Activated naive CD8-positive, alpha-beta T cell (primary cell): Measurements from ENCODE around the gene BMPR2.
A peak's percentile ranks its signal among the peaks of the same experiment; 100 is the strongest.
"Not testable (repeated sequence)": the region's sequence is repeated elsewhere in the genome, so short reads cannot be mapped to it uniquely, and the experiment has no call there.

ENCODE experiments used
- H3K27ac Mint-ChIP-seq: one replicate; pipeline ENCODE4 v1.8.0; 2021; ENCODE audit warnings: mixed read lengths
- H3K27me3 Mint-ChIP-seq: one replicate; pipeline ENCODE4 v1.8.0; 2021; ENCODE audit warnings: mixed read lengths
- H3K36me3 Mint-ChIP-seq: one replicate; pipeline ENCODE4 v1.8.0; 2021; ENCODE audit warnings: mixed read lengths
- H3K4me1 Mint-ChIP-seq: one replicate; pipeline ENCODE4 v1.8.0; 2021; ENCODE audit warnings: low read depth, mixed read lengths
- H3K4me3 Mint-ChIP-seq: one replicate; pipeline ENCODE4 v1.8.0; 2021; ENCODE audit warnings: mild to moderate bottlenecking, mixed read lengths
- H3K9me3 Mint-ChIP-seq: one replicate; pipeline ENCODE4 v1.8.0; 2021; ENCODE audit warnings: low read depth, mixed read lengths

Gene BMPR2

DNA sequence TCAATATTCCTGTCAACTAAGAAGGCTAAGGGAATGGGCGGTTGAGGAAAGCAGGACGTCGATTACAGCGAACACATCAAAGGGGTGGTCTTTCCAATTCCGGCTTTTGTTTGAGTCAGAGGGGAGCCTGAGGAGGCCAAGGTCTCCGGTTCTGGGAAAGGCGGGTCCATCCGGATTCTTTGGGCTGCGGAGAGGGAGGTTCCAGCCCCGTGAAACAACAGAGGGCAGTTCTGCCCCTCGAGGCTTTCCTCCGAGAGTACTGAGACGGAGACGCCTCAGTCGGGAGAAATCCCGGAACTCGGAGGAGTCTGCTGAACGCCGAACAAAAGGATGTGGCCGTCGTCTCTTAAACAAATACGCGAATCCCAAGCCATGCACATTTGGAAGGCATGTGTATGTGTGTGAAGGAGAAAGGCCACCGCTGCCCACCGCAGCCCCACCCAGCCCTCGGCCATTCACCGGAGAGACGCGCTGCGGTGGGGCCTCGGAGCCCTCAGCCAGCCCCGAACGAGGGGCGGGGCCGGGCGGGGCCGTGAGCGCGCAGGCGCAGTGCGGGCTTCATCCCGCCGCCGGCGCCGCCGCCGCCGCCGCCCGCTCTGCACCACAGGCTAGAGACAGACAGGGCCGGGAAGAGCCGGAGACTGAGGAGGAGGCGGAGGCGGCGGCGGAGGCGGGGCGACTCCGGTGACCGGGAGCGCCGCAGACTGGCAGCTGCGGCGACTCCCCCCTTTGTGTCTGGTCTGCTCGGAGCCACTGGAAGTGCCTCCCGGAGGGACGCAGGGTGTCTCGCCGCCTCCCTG is at the start of gene BMPR2:
Gene BMPR2 (plus strand): TSS at position 719 of the 800 bp plus-strand sequence. CDS start 1,148 bp downstream, outside the sequence.
- H3K4me3 Mint-ChIP-seq: peak within 1 kb of the TSS; percentile 98
- H3K36me3 Mint-ChIP-seq: no peaks in the 10 kb centered on the region

DNA sequence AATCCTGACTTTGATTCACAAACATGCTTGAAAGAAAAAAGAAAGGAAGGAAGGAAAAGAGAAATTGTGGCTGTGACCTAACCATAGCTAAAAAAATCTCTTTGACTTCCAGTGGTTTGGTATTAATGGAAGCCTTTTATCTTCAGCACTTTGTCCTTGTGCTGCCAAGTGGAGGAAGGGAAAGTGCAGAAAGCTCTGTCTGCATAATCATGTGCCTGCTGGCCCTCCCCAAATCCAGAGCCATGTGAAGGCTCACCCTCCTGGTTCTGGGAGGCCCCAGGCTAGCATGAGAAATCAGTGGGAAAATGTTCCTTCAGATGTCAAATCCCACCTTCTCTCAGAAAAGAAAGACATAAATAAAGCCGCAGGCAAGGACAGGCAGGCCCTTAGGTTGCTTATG is 48.3 kb upstream of the BMPR2 start:
- no peak overlapping the region for H3K27ac Mint-ChIP-seq
- H3K36me3 Mint-ChIP-seq: peaks cover 20% of the 10 kb centered on the region
- no peaks in the 10 kb centered on the region for H3K9me3 Mint-ChIP-seq
- H3K4me1 Mint-ChIP-seq: no peaks in the 10 kb centered on the region
- no peaks in the 10 kb centered on the region for H3K27me3 Mint-ChIP-seq
- no peak overlapping the region for H3K4me3 Mint-ChIP-seq

More for the DNA sequence above, at the start of gene BMPR2:
- Mint-ChIP-seq H3K4me1 (peaks cover 29% of the 10 kb centered on the region), H3K9me3 (no peaks in the 10 kb centered on the region), H3K27me3 (no peaks in the 10 kb centered on the region), H3K27ac (peak within 1 kb of the TSS; percentile 92)

DNA sequence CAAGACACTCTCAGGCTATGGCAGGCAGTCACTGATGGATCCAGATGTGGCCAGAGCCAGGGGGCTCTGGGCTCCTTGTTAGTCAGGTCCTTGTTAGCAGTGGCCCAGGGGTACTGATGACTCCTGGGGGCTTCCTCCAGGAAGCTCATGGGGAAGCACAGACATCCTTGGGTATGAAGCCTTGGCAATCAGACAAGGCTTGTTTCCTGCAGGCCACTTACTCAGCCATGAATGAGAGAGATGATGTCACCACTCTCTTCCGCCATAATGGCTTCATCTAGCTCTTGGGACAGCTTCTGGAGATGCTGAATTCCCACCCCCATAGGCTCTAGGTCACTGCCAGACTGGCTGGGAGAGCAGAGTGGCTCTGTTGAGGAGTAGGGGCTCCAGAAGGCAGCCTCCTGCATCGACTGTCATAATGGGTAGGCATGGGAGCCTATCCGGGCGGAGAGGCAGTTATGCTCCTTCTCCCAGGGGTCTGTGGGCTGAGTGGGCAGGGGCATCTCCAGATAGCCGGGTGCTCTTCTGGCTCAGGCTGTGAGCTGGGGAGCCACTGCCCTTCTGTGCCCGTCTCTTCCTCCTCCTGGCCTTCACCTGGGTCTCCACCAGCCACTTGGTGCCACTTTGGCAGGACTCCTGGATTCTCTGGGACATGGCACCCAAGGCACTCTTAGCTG is 40.2 kb upstream of the BMPR2 start:
- no peaks in the 10 kb centered on the region for H3K4me1 Mint-ChIP-seq
- H3K36me3 Mint-ChIP-seq: peaks cover 2% of the 10 kb centered on the region
- no peaks in the 10 kb centered on the region for H3K27me3 Mint-ChIP-seq
- H3K27ac Mint-ChIP-seq: no peak overlapping the region
- H3K9me3 Mint-ChIP-seq: no peaks in the 10 kb centered on the region
- H3K4me3 Mint-ChIP-seq: no peak overlapping the region

DNA sequence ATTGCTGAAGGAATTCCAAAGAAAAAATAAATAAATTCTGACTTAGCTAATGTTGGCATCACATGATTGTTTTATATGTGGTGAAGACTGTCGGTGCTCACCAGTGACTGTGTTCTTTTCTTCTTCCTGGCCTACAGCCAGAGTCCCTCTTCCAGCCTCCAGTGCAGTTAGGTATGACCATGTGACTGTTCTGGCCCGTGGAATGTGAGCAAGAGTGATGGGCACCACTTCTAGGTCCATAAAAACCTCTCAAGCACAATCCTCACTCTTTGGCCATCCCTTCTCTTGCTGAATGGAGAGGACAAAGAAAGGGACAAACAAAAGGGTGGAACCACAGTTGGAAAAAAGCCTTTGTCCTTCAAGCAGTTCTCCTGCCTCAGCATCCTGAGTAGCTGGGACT is 39.0 kb upstream of the BMPR2 start:
- Mint-ChIP-seq H3K4me1 (no peaks in the 10 kb centered on the region), H3K9me3 (no peaks in the 10 kb centered on the region), H3K27ac (no peak overlapping the region), H3K27me3 (no peaks in the 10 kb centered on the region), H3K36me3 (peaks cover 2% of the 10 kb centered on the region), H3K4me3 (no peak overlapping the region)

DNA sequence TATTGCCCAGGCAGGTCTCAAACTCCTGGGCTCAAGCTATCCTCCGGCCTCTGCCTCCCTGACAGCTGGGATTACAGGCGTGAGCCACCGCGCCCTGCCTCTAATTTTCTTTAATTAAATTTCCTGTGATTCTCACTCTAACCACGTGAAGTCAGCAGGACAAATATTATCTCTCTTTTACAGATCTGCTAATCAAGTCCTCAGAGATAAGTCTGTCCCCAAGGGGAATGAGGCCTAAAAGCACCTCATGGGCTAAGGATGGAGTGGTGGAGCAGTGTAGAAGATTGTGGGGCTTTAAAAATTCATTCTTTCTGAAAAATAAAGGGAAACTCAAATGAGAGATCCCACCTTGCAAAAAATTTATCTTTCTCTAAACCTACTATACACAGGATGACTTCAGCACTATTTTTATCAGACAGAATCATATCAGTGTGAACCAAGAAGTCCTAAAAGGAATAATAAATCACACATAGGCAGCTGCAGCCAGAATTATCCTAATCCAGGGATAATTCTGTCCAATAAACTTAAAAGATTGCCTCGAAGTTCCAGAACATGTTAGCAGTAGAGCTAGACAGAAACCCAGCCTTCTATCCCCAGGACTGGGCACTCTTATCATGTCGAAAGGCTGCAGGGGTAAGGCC is 38.3 kb upstream of the BMPR2 start:
- no peak overlapping the region for H3K4me3 Mint-ChIP-seq
- H3K4me1 Mint-ChIP-seq: no peaks in the 10 kb centered on the region
- H3K27ac Mint-ChIP-seq: no peak overlapping the region
- peaks cover 2% of the 10 kb centered on the region for H3K36me3 Mint-ChIP-seq
- H3K27me3 Mint-ChIP-seq: no peaks in the 10 kb centered on the region
- no peaks in the 10 kb centered on the region for H3K9me3 Mint-ChIP-seq

DNA sequence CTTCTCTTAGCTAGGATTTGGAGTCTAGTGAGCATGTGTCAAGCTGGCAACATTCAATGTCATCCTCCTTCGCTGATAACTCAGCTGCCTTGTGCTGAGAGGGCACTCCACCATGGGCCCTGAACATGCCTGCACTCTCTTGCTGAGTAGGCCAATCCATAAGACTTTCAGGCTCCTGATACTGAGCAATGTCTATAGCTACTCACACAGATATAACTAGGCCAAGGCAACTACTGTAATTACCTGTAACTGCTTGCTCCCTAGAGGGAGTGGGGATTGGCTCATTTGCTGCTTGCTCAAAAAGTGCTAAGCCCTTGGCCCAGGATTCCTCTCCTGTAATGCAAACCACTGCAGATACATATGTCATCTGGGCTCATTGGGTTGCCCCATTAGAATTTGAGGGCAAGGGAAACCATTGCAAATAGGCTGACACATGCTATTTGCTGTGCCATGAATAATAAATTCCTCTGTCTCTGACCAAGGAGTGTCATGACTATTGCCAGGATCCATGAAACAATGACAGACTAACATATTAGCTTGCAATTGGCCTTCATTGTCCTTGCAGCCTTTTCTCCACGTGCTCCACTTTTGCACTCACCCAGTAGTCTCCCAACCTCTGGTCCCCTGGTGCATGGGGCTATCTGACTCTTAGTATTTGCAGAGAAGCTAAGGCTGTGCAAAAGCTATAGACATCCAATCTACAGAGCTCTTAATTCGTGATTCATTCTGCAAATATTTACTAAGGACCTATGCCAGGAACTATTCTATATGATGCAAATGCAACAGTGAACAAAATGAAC is 36.9 kb upstream of the BMPR2 start:
- Mint-ChIP-seq H3K4me3 (no peak overlapping the region), H3K36me3 (peaks cover 5% of the 10 kb centered on the region), H3K9me3 (no peaks in the 10 kb centered on the region), H3K27me3 (no peaks in the 10 kb centered on the region), H3K27ac (no peak overlapping the region), H3K4me1 (no peaks in the 10 kb centered on the region)

DNA sequence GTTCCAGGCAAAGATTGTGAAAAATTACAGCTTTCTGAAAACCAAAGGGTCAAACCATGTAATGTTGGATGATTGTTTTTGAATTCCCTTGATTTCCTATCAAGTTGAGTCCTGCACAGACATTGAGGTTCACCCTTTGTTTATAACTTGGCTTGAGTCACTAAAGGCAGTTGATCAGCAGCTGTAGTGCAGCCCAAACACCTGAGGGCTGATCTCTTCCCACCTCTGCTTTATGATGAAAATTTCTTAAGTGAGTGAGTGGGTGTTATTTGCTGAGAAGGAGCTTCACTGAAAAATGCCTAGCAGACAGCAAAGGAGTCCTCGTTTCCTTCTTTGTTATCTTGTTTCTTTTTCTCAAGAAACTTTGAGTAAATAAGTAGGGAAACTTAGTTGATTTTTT is 31.9 kb upstream of the BMPR2 start:
- Mint-ChIP-seq H3K36me3 (peaks cover 5% of the 10 kb centered on the region), H3K27ac (no peak overlapping the region), H3K9me3 (no peaks in the 10 kb centered on the region), H3K4me1 (no peaks in the 10 kb centered on the region), H3K27me3 (no peaks in the 10 kb centered on the region), H3K4me3 (no peak overlapping the region)

DNA sequence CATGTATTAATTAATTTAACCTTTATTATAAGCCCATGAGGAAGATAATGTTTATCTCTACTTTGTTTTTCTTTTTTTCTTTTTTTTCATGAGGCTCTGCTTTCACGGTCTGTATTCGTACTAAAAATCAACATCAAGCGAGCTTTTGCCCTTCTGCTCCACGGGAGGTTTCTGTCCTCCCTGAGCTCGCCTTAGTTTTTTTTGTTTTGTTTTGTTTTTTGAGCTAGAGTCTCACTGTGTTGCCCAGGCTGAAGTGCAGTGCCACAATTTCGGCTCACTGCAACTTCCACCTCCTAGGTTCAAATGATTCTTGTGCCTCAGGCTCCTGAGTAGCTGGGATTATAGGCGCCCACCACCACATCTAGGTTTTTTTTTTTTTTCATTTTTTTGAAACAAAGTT is 29.9 kb upstream of the BMPR2 start:
- H3K36me3 Mint-ChIP-seq: peaks cover 5% of the 10 kb centered on the region
- H3K27ac Mint-ChIP-seq: no peak overlapping the region
- H3K27me3 Mint-ChIP-seq: no peaks in the 10 kb centered on the region
- no peak overlapping the region for H3K4me3 Mint-ChIP-seq
- H3K9me3 Mint-ChIP-seq: no peaks in the 10 kb centered on the region
- H3K4me1 Mint-ChIP-seq: no peaks in the 10 kb centered on the region

DNA sequence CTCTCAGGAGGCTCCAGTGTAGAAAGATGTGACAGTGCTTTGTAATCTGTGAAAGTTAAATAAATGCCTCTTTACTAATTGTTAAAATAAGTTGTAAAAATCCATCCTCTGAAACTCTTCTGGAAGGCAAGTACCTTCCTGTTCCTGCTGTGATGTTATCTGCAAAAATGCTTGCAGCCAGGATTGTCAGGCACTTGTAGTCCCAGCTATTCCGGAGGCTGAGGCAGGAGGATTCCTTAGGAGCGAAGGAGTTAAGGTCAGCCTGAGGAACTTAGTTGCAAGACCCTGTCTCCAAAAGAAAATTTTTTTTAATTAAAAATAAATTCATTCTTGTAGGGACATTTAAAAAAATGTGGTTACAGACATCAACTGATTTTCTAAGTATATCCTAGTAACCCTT is 22.7 kb upstream of the BMPR2 start:
- Mint-ChIP-seq H3K9me3 (no peaks in the 10 kb centered on the region), H3K27ac (no peak overlapping the region), H3K36me3 (no peaks in the 10 kb centered on the region), H3K27me3 (no peaks in the 10 kb centered on the region), H3K4me3 (no peak overlapping the region), H3K4me1 (no peaks in the 10 kb centered on the region)

DNA sequence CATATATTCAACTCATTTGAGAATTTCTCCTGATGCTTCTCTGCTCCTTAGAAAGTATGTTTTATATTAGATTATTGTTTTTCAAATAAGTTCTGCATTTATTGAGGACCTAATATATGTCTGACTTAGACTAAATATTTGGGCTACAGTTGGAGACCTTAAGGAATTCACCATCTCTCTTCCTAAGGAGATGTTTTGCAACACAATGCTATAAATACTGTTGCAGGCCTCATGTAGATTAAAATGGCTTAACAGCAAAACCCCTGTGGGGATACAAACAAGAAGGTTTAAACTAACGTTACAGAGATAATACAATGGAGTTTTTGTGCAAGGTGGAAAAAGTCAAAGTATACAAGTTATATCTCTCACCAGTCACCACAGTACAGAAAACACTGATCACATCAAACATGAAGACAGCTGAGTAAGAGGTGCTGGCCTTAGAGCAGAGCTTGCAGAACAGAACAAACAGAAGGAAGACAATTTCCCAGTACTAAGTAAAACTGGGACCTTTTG is 20.1 kb upstream of the BMPR2 start:
- no peak overlapping the region for H3K27ac Mint-ChIP-seq
- H3K36me3 Mint-ChIP-seq: no peaks in the 10 kb centered on the region
- no peaks in the 10 kb centered on the region for H3K9me3 Mint-ChIP-seq
- no peaks in the 10 kb centered on the region for H3K4me1 Mint-ChIP-seq
- no peaks in the 10 kb centered on the region for H3K27me3 Mint-ChIP-seq
- H3K4me3 Mint-ChIP-seq: no peak overlapping the region

DNA sequence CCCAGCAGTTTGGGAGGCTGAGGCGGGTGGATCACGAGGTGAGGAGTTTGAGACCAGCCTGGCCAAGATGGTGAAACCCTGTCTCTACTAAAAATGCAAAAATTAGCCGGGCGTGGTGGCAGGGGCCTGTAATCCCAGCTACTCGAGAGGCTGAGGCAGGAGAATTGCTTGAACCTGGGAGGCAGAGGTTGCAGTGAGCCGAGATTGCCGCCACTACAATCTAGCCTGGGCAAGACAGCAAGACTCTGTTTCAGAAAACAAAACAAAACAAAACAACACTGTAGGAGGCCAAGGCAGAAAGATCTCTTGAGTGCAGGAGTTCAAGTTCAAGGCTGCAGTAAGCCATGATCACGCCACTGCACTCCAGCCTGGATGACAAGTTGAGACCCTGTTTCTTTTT is 17.2 kb upstream of the BMPR2 start:
- not testable (repeated sequence) for H3K4me1 Mint-ChIP-seq, H3K9me3 Mint-ChIP-seq, H3K4me3 Mint-ChIP-seq, H3K36me3 Mint-ChIP-seq, H3K27ac Mint-ChIP-seq, H3K27me3 Mint-ChIP-seq

DNA sequence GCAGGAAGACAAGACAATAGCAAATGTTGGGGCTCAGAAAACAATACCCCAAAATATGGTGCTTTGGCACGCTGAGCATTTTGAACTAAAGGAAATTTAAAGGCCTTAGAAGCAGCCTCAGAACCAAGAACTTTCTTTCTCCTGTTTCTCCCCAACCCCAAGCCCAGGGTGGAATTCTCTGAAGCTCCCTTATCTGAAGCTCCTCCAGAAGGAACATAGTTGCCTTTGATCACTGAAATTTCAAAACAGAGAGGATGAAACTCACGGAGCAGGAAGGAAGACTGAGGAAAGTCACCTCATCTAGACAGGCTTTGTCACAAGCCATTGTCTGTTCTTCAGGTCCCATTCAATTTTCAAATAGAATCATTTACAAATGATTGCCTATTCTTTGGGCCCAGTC is 15.5 kb upstream of the BMPR2 start:
- Mint-ChIP-seq H3K4me1 (no peaks in the 10 kb centered on the region), H3K4me3 (no peak overlapping the region), H3K9me3 (no peaks in the 10 kb centered on the region), H3K36me3 (peaks cover 2% of the 10 kb centered on the region), H3K27me3 (no peaks in the 10 kb centered on the region), H3K27ac (no peak overlapping the region)

DNA sequence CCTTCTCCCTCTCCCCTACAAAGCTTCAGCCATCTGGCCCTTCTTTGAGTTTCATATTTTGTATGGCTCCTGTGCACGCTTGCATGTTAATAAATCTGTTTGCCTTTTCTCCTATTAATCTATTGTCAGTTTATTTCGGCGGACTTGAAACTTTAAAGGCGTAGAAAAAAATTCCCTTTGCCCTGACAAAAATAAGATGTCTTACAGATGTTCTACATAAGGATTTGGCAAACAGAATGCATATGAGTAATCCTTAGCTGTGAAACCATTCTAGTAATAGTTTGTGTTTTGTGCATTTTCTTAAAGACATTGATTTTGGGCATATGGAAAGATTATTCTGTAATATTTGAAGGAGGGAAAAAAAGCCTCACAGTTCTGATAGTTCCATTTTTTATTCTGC is 15.0 kb upstream of the BMPR2 start:
- Mint-ChIP-seq H3K36me3 (peaks cover 2% of the 10 kb centered on the region), H3K4me1 (no peaks in the 10 kb centered on the region), H3K27me3 (no peaks in the 10 kb centered on the region), H3K27ac (no peak overlapping the region), H3K4me3 (no peak overlapping the region), H3K9me3 (no peaks in the 10 kb centered on the region)

DNA sequence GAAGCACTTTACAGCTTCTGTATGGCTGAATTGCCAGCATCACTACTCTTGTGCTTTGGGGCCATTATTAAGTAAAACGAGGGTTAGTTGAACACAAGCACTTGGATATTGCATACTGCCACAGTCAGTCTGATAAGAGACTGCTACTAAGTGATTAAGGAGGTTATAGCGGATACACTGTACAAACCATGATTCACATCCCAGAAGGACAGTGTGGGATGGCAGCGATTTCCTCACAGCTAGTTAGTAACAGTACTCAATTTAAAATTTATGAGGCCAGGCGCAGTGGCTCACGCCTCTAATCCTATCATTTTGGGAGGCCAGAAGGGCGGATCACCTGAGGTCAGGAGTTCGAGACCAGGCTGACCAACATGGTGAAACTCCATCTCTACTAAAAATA is 2.6 kb upstream of the BMPR2 start:
- Mint-ChIP-seq H3K27ac (no peak overlapping the region), H3K4me1 (peaks cover 17% of the 10 kb centered on the region), H3K9me3 (no peaks in the 10 kb centered on the region), H3K4me3 (peak overlapping the region; percentile 38), H3K36me3 (no peaks in the 10 kb centered on the region), H3K27me3 (no peaks in the 10 kb centered on the region)

DNA sequence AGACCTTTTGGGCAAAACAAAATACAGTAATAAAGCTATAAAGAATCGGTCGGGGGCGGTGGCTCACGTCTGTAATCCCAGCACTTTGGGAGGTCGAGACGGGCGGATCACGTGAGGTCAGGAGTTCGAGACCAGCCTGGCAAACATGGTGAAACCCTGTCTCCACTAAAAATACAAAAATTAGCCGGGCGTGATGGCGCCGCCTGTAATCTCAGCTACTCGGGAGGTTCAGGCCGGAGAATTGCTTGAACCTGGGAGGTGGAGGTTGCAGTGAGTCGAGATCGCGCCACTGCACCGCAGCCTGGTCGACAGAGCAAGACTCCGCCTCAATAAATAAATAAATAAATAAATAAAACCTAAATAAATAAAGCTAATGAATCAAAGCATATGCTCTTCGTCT is 1.7 kb upstream of the BMPR2 start:
- H3K9me3 Mint-ChIP-seq, H3K27ac Mint-ChIP-seq, H3K36me3 Mint-ChIP-seq, H3K27me3 Mint-ChIP-seq: not testable (repeated sequence)
- Mint-ChIP-seq H3K4me3 (peak overlapping the region; percentile 98), H3K4me1 (peaks cover 23% of the 10 kb centered on the region)
